Measurements from ENCODE around the gene MEAF6.

DNA sequence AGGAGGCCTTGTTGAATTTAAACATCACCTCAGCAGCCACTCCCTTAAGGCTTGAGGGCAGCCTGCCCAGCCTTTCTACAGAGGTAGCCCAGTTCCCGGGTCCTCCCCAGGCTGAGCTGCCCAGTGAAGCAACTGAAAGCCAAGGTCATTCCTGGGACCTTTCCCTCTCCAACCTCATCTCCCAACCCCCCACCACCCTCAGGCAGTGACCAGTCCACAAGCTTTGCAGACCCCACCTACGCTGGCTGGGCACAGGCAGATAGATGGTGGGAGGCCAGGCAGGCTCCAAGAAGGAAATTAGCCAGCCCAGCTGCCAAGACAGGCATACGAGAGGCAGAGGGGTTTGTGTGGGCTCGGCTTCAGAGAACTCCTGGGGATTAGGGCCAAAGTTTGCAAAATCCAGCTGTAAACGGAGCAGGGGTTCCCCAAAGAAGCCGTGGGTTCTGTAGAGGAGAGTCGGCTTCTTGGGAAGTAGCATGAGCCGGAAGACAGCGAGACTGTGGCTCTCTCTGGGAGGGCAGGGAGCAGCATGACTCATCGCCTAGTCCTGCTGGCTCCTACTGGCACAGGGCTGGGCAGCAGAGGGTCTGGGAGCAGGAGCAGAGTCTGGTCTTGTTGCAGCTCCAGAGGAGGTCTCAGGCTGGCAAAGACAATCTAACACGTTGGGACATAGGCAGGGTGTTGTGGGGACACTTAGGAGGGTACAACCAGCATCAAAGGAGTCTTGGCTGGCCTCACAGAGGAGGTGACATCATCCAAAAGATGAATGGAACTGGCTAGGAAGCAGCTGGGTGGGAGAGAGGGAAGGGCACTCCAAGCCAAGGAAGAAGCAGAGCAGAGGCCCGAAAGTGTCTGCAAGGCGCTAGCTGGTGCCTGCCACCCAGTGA is 43.0 kb downstream of the MEAF6 start:
- TF ChIP-seq, protein P1, sequence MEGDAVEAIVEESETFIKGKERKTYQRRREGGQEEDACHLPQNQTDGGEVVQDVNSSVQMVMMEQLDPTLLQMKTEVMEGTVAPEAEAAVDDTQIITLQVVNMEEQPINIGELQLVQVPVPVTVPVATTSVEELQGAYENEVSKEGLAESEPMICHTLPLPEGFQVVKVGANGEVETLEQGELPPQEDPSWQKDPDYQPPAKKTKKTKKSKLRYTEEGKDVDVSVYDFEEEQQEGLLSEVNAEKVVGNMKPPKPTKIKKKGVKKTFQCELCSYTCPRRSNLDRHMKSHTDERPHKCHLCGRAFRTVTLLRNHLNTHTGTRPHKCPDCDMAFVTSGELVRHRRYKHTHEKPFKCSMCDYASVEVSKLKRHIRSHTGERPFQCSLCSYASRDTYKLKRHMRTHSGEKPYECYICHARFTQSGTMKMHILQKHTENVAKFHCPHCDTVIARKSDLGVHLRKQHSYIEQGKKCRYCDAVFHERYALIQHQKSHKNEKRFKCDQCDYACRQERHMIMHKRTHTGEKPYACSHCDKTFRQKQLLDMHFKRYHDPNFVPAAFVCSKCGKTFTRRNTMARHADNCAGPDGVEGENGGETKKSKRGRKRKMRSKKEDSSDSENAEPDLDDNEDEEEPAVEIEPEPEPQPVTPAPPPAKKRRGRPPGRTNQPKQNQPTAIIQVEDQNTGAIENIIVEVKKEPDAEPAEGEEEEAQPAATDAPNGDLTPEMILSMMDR (IDR thresholded peaks at IDR 0.05), result no peak
- TF ChIP-seq EZH2phosphoT487 (IDR thresholded peaks at IDR 0.05), result no peak
